GM12878 (cell line): Measurements from ENCODE around the gene GALNTL6. TPM values are rescaled to one million over a fixed set of nuclear protein-coding genes. Genes with fewer than 3 reads are reported as not detected.
A peak's percentile ranks its signal among the peaks of the same experiment; 100 is the strongest.

Source experiments
- ATAC-seq: fragments of 200-7000 bp; cut with Tn5 transposase; 3 replicates; pipeline ENCODE4 v1.9.1; 2020; ENCODE audit warnings: mild to moderate bottlenecking, moderate library complexity
- BruUV-seq: library from RNA; stranded (reverse); fragments of 400-500 nt; replicated peaks from 2 replicates; lab custom pipeline; 2021; lab: Mats Ljungman, UMichigan
- CTCF ChIA-PET: fragments of 300-600 bp; sonication (Branson Sonifier 250); formaldehyde crosslinking; extraction: SDS; loops from one replicate; lab custom pipeline; 2021; ENCODE audit warnings: inconsistent platforms; lab: Yijun Ruan, JAX
- POLR2A ChIA-PET: fragments of 350-600 bp; formaldehyde crosslinking; extraction: SDS; loops from one replicate; lab custom pipeline; 2021; ENCODE audit warnings: inconsistent platforms; lab: Charles Lee
- RAD21 ChIA-PET: fragments of 300-600 bp; sonication (Branson Sonifier 250); formaldehyde crosslinking; loops from one replicate; lab custom pipeline; 2023; ENCODE audit warnings: antibody characterized with exemption; ENCODE audit not compliant: unreplicated experiment; lab: Charles Lee
- SMC1A ChIA-PET: fragments of 300-600 bp; sonication (Branson Sonifier 250); formaldehyde crosslinking; loops from one replicate; lab custom pipeline; 2023; ENCODE audit not compliant: unreplicated experiment, uncharacterized antibody; lab: Charles Lee
- DNase-seq: peaks from one replicate; pipeline ENCODE4 v3.0.0-alpha.2; 2011; ENCODE audit warnings: low read depth, low spot score
- FAIRE-seq: peaks from 3 replicates; lab custom pipeline; 2011; peaks lifted over from hg19 to GRCh38; lab: Jason Lieb, UNC
- H2AFZ ChIP-seq: 2 replicates; pipeline ENCODE4 v1.6.0; 2011; ENCODE audit warnings: low read depth, low read length, control low read depth; ENCODE audit not compliant: control insufficient read depth
- H3K27ac ChIP-seq: 2 replicates; pipeline ENCODE4 v1.5.1; 2011; ENCODE audit warnings: control low read depth; ENCODE audit not compliant: control insufficient read depth, insufficient read depth
- H3K27me3 ChIP-seq, 2 experiments: replicated peaks in 1 of 2; 2 replicates each; pipeline versions ENCODE4 v1.6.0 to v1.6.1; 2011; ENCODE audit warnings: low read length in 1 of 2; ENCODE audit not compliant: control insufficient read depth in 2 of 2, insufficient read depth in 2 of 2
- H3K36me3 ChIP-seq, 2 experiments: 2 replicates each; pipeline ENCODE4 v1.5.1; 2011; ENCODE audit warnings: low read length in 1 of 2; ENCODE audit not compliant: control insufficient read depth in 2 of 2, insufficient read depth in 2 of 2
- H3K4me1 ChIP-seq: 2 replicates; pipeline ENCODE4 v1.6.1; 2011; ENCODE audit warnings: mild to moderate bottlenecking, low read length, moderate library complexity, mixed read lengths; ENCODE audit not compliant: control insufficient read depth, insufficient read depth
- H3K4me2 ChIP-seq: 2 replicates; pipeline ENCODE4 v1.6.0; 2011; ENCODE audit warnings: control low read depth; ENCODE audit not compliant: control insufficient read depth, insufficient read depth
- H3K4me3 ChIP-seq: fragments of 200-600 bp; sonication (generic); 2 replicates; pipeline ENCODE4 v1.5.1; 2016
- H3K79me2 ChIP-seq: 2 replicates; pipeline ENCODE4 v1.6.0; 2011; ENCODE audit warnings: low read length; ENCODE audit not compliant: control insufficient read depth, insufficient read depth
- H3K9ac ChIP-seq: 2 replicates; pipeline ENCODE4 v1.8.0; 2011; ENCODE audit warnings: low read length, control low read depth, mixed read lengths; ENCODE audit not compliant: control insufficient read depth, insufficient read depth
- H3K9me3 ChIP-seq: replicated peaks from 3 replicates; pipeline ENCODE4 v1.5.1; 2011; ENCODE audit warnings: mild to moderate bottlenecking, low read length; ENCODE audit not compliant: control insufficient read depth, insufficient read depth
- H4K20me1 ChIP-seq: 2 replicates; pipeline ENCODE4 v1.6.0; 2011; ENCODE audit not compliant: control insufficient read depth, insufficient read depth
- PAX5 ChIP-seq: IDR thresholded peaks from 2 replicates; pipeline ENCODE4 v1.6.1; 2011; ENCODE audit warnings: low read depth, low read length, borderline replicate concordance
- POU2F2 ChIP-seq: IDR thresholded peaks from 3 replicates; pipeline ENCODE4 v1.6.1; 2011; ENCODE audit warnings: low read depth, mild to moderate bottlenecking, low read length, borderline replicate concordance
- RUNX3 ChIP-seq: IDR thresholded peaks from 2 replicates; pipeline ENCODE4 v1.6.1; 2012; ENCODE audit warnings: low read length, inconsistent platforms
- STAT3 ChIP-seq: IDR thresholded peaks from 2 replicates; pipeline ENCODE4 v1.6.1; 2011; ENCODE audit warnings: low read depth, low read length, improper control_type of control experiment
- WGBS: methylation state at CpG from one replicate; pipeline ENCODE4 v1.1.6; 2016; ENCODE audit warnings: low lambda C conversion rate; ENCODE audit not compliant: insufficient replicate concordance, insufficient coverage; ENCODE audit errors: missing lambda C conversion rate; 5-methylcytosine and 5-hydroxymethylcytosine counted together
- in situ Hi-C: fragments of 300-500 bp; cut with MboI; formaldehyde crosslinking; loops from 9 replicates; pipeline ENCODE4 v1.14.3; 2018; ENCODE audit warnings: mixed read lengths
- intact Hi-C: fragments of 100-400 bp; cut with micrococcal nuclease; formaldehyde crosslinking; loops from one replicate; pipeline ENCODE4 v1.14.2; 2022; ENCODE audit not compliant: unreplicated experiment
- polyA plus RNA-seq, 11 experiments: library from polyadenylated mRNA; depleted of rRNA in 4 of 11; unstranded in 6 of 11; stranded (reverse) in 5 of 11; fragments of >200 nt; fragmentation: Nextera tagmentation in 4 of 11; fragmentation: Illumina TruSeq in 1 of 11; extraction: Ambion mirVana in 4 of 11; extraction: Trizol in 1 of 11; gene quantifications; 1 replicate in 1 of 11; 2 replicates in 10 of 11; pipeline versions ENCODE4 v1.2.1 to v1.2.3, GENCODE V29; 2011 to 2016; ENCODE audit warnings: inconsistent platforms in 2 of 11, missing spikeins in 2 of 11, low read depth in 1 of 11
- total RNA-seq, 4 experiments: library from RNA; depleted of rRNA in 3 of 4; stranded (reverse); fragments of >200 nt in 3 of 4; fragmentation: Illumina TruSeq in 1 of 4; extraction: Trizol in 1 of 4; gene quantifications; 2 replicates each; pipeline versions ENCODE4 v1.2.1 to v1.2.3, GENCODE V29; 2013 to 2021
- TF ChIP-seq, protein P1 (sequence below): fragments of 450-650 bp; IDR thresholded peaks from 2 replicates; pipeline ENCODE4 v1.6.1; 2017; ENCODE audit warnings: mild to moderate bottlenecking, low read depth, inconsistent platforms; ENCODE audit not compliant: poor library complexity, severe bottlenecking
- TF ChIP-seq, protein P2 (sequence below): IDR thresholded peaks from 2 replicates; pipeline ENCODE4 v1.6.1; 2012; ENCODE audit warnings: low read depth, low read length, improper control_type of control experiment
- TF ChIP-seq, protein P3 (sequence below): fragments of 150-350 bp; IDR thresholded peaks from 2 replicates; pipeline ENCODE4 v1.6.1; 2014; ENCODE audit warnings: mild to moderate bottlenecking, low read depth, low read length

GALNTL6 gene
- total and polyA plus RNA-seq, 10 of the 15 experiments (the other 5 are each of a cell fraction or from before 2014, with no cell fraction given) = 0.01 to 0.29 TPM; not detected in 8

DNA sequence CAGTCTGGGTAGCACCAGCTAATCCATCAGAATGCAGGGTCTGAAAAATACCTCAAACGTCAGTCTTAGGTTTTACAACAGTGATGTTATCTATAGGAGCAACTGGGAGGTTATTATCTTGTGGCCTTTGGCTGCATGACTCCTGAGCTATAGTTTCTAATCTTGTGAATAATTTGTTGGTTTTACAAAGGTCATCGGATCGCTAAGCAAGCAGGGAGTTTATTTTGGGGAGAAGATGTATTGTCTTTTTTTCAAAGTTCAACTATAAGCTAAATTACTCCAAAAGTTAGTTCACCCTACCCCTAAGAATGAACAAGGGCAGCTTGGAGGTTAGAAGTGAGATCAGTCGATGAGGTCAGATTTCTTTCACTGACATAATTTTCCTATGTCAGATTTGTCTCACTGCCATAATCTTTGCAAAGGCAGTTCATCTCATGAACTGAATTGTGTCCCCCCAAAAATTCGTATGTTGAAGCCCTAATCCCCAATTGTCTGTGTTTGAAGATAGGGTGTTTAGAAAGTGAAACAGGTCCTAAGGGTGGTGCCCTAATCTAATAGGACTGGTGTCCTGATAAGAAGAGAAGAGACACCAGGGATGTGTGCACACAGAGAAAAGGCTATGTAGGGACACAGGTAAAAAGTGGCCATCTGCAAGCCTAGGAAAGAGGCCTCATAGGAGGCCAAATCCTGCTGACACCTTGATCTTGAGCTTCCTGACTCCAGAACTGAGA lies 1179.6 kb downstream of the GALNTL6 start:
- peak; percentile 41 for FAIRE-seq
- no peaks in the 10 kb centered on the region for H3K36me3 ChIP-seq
- BruUV-seq = no TSS peak
- 0 out of 3 replicates have a peak, but pooled peaks have one; percentile 23 for ATAC-seq
- 41% methylated on average over 5 of the region's 5 CpGs for WGBS
- TF ChIP-seq, protein P1, sequence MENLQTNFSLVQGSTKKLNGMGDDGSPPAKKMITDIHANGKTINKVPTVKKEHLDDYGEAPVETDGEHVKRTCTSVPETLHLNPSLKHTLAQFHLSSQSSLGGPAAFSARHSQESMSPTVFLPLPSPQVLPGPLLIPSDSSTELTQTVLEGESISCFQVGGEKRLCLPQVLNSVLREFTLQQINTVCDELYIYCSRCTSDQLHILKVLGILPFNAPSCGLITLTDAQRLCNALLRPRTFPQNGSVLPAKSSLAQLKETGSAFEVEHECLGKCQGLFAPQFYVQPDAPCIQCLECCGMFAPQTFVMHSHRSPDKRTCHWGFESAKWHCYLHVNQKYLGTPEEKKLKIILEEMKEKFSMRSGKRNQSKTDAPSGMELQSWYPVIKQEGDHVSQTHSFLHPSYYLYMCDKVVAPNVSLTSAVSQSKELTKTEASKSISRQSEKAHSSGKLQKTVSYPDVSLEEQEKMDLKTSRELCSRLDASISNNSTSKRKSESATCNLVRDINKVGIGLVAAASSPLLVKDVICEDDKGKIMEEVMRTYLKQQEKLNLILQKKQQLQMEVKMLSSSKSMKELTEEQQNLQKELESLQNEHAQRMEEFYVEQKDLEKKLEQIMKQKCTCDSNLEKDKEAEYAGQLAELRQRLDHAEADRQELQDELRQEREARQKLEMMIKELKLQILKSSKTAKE = no peak
- TF ChIP-seq, protein P2, sequence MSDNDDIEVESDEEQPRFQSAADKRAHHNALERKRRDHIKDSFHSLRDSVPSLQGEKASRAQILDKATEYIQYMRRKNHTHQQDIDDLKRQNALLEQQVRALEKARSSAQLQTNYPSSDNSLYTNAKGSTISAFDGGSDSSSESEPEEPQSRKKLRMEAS = no peak
- TF ChIP-seq, protein P3, sequence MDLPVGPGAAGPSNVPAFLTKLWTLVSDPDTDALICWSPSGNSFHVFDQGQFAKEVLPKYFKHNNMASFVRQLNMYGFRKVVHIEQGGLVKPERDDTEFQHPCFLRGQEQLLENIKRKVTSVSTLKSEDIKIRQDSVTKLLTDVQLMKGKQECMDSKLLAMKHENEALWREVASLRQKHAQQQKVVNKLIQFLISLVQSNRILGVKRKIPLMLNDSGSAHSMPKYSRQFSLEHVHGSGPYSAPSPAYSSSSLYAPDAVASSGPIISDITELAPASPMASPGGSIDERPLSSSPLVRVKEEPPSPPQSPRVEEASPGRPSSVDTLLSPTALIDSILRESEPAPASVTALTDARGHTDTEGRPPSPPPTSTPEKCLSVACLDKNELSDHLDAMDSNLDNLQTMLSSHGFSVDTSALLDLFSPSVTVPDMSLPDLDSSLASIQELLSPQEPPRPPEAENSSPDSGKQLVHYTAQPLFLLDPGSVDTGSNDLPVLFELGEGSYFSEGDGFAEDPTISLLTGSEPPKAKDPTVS = no peak
- TF ChIP-seq PAX5 (no peak), POU2F2 (no peak), STAT3 (no peak), RUNX3 (no peak)
- TF ChIP-seq, all 136 proteins: peak for 0
- ChIA-PET SMC1A (interaction anchor here (0.5 to 2.6 kb wide), 4 partner anchors 11 to 666 kb away, joined by 3 to 8 read pairs (median 4); no protein-coding TSS in a partner anchor), RAD21 (interaction anchor here (0.7 to 0.9 kb wide), 2 partner anchors 13 to 326 kb away, joined by 3 to 4 read pairs; no protein-coding TSS in a partner anchor), CTCF (interaction anchor here (1.1 to 2.1 kb wide), 7 partner anchors 10 to 309 kb away, joined by 3 to 7 read pairs (median 4); no protein-coding TSS in a partner anchor), POLR2A (no interaction called here)
- Histone ChIP-seq H4K20me1 (no peaks in the 10 kb centered on the region), H3K27me3 (no peaks in the 10 kb centered on the region), H3K4me2 (no peak overlapping the region), H3K4me3 (no peak overlapping the region), H3K4me1 (no peaks in the 10 kb centered on the region), H2AFZ (no peak overlapping the region), H3K79me2 (no peaks in the 10 kb centered on the region), H3K9me3 (peaks cover 3% of the 10 kb centered on the region; the same call in 1 of the 3 replicates), H3K9ac (no peak overlapping the region), H3K27ac (no peak overlapping the region)
- intact Hi-C loops = no loop called here
- no peak for DNase-seq
- in situ Hi-C loops = no loop called here
